Umbilical cord (tissue), 2 donors: ENCODE results near the gene MED27. TPM values are rescaled to one million over a fixed set of nuclear protein-coding genes. Genes with fewer than 3 reads are reported as not detected.
"Not testable (repeated sequence)": the region's sequence is repeated elsewhere in the genome, so short reads cannot be mapped to it uniquely, and the experiment has no call there.

Experiments
- DNase-seq: peaks from one replicate; pipeline ENCODE4 v3.0.0-alpha.2; 2015; ENCODE audit warnings: low spot score
- total RNA-seq: library from RNA; depleted of rRNA; stranded (reverse); fragments of >200 nt; gene quantifications from one replicate; pipeline ENCODE4 v1.2.3, GENCODE V29; 2014; ENCODE audit warnings: low replicate concordance; ENCODE audit not compliant: insufficient read depth

MED27 gene
- total RNA-seq, 1 donor from 2014 or later, result 6.5 TPM

GRCh38 chr9:132077881-132078698, 1.6 kb downstream of the MED27 start:
- DNase-seq, result peak; percentile 33

- DNase-seq, result no peak
Observed at GRCh38 chr9:132075853-132076252, 3.8 kb downstream of the MED27 start.

DNA sequence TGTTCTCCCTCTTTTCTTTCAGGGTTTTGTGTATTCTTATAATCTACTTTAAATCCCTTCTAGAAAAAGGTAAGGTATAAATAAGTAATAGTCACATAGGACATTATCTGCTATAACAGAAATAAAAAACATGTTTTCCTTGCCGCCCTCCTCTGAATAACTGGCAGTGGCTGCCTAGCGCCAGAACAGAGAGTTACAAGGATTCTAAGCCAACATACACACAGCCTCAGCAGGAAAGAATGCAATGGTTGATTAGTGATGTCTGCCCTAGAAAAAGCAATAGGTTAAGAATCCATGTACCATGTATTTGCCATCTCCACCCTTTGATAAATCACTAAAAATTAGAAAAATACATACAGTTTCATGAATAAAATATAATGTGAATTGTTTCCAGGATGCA, 4.9 kb downstream of the MED27 start:
- no peak for DNase-seq

- DNase-seq, result no peak
Observed at GRCh38 chr9:132071847-132072507, 7.7 kb downstream of the MED27 start.

GRCh38 chr9:132069046-132069898, 10.4 kb downstream of the MED27 start:
- no peak for DNase-seq

DNA sequence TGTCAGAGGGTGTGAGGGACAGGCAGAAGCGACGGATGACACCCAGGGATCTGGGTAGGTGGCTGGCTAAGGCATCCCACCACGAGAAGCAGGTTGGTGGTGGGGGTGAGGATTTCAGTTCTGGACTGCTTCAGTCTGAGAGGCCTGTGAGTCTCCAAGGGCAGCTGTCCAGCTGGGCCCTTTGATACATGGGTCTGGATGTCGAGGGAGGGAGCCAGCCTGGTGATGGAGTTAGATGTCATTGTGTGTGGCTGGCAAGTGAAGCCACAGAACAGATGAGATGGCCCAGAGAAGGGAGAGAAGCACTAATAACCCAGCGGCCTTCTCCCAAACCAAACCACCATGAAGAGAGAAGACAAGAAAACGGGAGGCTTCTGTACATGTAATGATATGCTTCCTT, 11.1 kb downstream of the MED27 start:
- no peak for DNase-seq

DNA sequence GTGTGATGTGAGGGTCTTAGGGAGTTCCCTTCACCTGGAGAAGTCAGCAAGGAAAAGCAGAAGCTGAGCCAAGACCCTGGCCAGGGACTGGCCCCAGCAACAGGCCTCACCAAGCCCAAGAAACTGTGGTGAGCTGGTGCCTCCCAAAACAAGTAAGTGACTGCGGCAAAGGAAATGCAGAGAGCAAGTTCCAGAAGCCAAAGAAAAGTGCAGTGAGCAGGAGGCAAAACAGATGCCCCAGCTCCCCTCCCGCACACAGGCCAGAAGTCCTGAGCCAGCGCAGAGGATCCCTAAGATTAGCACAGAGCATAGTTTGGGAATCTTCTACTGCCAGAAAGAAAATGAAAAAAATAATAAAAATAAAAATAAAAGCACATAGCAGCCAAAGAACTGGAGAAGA, 13.2 kb downstream of the MED27 start:
- no peak for DNase-seq

DNA sequence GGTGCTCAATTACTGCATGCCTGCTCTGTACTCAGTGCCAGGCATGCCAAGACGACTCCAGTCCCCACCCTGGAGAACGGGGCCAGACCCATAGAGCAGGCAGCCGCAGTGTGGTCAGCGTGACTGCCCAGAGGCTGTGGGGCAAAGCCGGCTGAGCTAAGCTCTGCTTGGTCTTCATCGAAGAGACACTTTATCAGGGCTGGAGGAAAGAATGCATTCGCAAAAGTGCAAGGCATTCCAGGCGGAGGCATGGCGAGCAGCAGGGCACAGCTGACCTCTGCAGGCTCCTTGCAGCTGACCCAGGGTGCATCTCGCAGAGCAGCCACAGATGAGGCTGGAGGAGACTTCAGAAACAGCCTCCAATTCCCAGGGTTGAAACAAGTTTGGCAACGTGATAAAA, 13.6 kb downstream of the MED27 start:
- no peak for DNase-seq

DNA sequence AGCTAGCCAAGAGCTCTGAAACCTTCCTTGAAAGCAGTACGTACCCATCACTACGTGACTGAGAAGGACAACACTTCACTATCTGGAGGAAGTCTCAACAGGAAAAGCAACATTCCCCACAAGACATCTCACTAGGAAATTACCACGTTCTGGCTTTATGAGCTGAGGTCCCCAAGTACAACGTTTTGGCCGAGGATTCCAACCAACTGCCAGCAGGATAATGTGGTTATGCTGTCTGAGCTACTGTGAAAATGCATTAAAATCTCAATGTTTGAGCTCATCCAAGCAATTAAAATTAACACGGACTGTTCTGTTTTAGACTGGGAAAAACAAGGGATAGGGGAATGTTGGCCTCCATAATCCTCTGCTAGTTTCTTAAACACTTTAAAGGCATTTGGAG, 16.4 kb downstream of the MED27 start:
- DNase-seq, result no peak

DNA sequence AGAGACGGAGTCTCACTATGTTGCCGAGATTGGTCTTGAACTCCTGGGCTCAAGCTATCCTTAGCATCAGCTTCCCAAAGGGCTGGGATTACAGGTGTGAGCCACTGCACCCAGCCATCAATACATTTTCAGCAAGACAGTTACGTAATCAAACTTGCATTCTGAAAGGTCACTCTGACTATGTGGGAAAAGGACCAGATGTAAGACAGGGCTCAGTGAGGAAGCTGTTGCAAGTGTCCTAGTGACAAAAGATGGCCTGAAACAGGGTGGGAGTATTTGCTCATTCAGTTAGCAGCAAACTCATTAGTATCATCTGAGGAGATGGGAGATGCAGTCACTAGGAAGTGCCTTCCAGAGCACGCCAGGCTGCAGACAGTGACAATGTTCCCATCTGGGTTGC, 16.9 kb downstream of the MED27 start:
- DNase-seq, result no peak

GRCh38 chr9:132061526-132061925, 18.1 kb downstream of the MED27 start:
- DNase-seq, result no peak

DNA sequence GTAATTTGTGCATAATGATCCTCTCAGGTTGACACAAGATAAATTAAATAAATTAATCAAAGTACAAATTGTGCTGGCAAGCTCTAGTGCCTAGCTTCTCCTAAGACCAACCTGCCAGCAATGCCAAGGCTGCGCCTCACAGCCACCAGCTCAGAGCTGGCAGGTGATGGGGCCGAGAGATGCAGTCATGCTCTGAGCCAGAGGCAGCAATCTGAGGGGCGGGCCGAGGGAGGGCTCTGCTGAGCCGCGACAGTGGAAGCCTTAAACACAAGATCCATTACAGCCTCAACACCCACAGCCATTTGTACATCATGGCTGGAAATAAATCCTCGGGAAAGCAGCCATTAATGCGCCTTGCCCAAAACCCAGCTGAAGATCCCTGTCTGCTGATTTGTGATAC, 20.3 kb downstream of the MED27 start:
- no peak for DNase-seq

GRCh38 chr9:132058226-132058625, 21.4 kb downstream of the MED27 start:
- DNase-seq, result not testable (repeated sequence)

- no peak for DNase-seq
Observed at GRCh38 chr9:132056717-132057560, 22.7 kb downstream of the MED27 start.

DNA sequence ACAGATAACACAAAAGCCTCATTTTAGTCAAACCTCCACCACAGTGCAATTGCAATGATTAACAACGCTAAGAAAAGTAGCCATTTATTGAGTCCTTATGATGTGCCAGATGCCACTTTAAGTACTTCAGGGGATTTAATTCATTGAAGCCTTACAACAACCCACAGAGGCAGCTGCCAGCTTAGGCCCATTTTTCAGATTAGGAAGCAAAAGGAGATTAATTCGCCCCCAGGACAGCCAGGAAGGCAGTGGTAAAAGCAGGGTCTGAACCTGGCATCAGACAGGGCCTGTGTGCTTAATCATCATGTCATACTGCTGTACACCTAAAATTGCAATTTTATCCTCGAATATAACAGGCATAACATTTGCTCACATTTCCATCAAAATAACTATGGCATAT, 23.9 kb downstream of the MED27 start:
- DNase-seq, result no peak

- DNase-seq, result no peak
Observed at GRCh38 chr9:132054024-132054423, 25.6 kb downstream of the MED27 start.

GRCh38 chr9:132049900-132050299, 29.8 kb downstream of the MED27 start:
- no peak for DNase-seq

DNA sequence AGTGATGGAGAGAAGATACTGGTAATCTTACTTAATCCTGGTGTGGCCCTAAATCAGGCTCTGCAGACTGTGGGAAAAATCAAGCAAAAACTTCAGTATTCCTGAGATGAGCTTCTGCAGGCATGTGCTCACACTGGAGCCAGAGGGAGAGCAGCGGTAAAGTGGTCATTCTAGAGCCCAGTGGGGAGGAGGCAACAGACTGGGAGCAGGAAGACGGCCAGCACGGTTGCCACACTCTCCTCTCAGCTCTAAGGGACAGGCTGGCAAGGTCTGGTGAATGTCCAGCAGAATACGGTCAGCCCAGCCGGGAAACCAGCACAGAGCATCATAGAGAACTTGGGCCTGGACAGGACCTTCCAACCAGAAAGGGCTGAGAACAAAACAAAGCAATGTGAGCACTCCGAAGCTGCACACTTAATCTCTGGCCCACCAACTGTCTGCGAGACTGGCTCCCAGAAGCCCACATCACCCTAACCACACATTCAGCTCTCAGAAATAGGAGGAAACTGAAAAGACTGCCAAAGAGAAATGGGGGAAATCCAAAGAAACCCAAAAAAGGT, 30.3 kb downstream of the MED27 start:
- no peak for DNase-seq

- DNase-seq, result no peak
Observed at GRCh38 chr9:132048201-132048600, 31.5 kb downstream of the MED27 start.

DNA sequence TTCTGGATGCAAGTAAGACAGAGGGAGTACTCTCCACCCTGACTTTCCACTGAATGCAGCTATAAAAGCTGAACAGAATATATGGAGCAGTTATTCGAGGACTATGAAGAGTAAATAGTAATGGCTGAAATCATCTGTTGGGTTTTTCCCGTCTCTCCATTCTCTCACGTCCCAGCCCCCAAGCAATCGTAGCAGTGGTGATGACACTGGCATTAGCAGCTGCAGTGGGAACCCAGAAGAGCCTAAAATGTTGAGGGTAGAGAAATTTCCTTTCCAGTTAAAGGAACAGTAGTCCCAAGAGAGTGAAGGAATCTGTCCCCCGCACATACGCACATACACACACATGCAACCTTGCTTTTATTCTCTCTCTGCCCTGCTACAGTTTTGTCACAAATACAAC, 33.2 kb downstream of the MED27 start:
- no peak for DNase-seq
